HG03108 (cell line): ENCODE measurements around the gene GNG7.
A peak's percentile ranks its signal among the peaks of the same experiment; 100 is the strongest.
"Not testable (repeated sequence)": the region's sequence is repeated elsewhere in the genome, so short reads cannot be mapped to it uniquely, and the experiment has no call there.

Source experiments
- ATAC-seq: cut with Tn5 transposase; IDR thresholded peaks from one replicate; pipeline ENCODE4 v1.9.1; 2021; ENCODE audit warnings: moderate library complexity; ENCODE audit not compliant: unreplicated experiment

The GNG7 gene

DNA sequence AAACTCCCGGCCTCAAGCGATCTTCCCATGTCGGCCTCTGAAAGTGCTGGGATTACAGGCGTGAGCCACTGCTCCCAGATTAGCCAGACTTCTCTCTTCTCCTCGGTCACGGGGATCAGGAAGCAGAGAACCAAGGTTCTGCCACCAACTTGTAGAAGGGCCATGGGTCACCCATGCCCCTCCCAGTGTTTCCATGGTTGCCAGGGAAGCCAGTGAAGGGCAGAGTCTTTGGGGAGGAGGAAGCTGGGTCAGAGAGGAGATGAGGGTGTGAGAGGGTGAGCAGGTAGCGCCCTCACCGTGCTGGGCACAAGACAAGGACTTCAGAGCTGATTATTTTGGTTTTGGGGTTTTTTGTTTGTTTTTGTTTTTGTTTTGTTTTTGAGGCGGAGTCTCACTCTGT, 77.1 kb downstream of the GNG7 start:
- no peak for ATAC-seq

DNA sequence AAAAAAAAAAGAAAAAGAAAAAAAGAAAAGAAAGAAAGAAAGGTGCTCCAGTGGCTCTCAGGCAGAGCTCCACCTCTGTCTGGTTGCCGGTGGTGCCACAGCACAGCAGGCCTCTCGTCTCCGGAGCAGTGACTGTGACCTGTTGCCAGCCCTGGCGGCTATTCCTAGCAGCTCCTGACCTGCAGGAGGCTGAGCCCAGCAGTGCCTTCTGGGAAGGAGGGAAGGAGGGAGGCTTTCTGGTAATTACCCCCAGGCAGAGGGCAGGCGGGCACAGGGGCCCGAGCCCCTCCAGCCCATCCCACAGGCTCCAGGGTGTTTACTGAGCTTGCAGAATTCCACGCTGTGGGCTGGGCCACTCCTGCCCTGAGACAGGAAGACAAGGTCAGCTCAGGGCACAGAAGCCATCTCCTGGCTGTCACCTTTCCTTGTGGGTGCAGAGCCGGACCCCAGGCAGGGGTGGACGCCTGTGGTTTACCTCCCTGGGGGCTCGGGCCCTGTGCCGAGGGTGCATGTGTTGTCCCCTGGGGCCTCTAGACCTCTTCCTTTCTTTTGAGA, 77.9 kb downstream of the GNG7 start:
- peak; percentile 23 for ATAC-seq

DNA sequence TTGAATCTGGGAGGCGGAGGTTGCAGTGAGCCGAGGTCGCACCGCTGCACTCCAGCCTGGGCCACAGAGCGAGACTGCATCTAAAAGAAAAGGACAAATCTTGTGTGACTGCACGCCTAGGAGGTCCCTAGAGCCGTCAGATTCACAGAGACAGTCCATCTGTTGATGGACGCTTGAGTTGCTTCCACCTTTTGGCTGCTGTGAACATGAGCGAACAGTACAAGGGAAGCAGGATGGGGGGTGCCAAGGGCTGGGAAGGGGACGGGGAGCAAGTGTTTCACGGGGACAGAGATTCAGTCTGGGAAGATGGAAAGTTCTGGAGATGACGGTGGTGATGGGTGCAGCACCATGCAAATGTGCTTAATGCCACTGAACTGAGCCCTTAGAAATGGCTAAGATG, 78.7 kb downstream of the GNG7 start:
- no peak for ATAC-seq

DNA sequence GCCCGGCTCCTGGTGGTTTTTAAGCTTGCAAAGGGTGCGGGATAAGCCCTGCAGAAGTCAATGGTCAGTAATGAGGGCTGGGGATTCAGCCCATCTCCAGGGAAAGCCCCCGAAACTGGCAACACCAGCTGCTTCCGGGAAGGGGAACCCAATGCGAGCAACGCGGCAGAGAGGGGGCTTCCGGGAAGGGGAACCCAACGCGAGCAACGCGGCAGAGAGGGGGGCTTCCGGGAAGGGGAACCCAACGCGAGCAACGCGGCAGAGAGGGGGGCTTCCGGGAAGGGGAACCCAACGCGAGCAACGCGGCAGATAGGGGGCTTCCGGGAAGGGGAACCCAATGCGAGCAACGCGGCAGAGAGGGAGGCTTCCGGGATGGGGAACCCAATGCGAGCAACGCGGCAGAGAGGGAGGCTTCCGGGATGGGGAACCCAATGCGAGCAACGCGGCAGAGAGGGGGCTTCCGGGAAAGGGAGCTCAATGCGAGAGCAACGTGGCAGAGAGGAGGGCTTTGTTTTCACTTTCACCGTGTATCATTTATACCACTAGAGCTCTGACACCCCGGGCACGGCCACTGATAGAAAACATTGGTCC, 80.0 kb downstream of the GNG7 start:
- not testable (repeated sequence) for ATAC-seq

DNA sequence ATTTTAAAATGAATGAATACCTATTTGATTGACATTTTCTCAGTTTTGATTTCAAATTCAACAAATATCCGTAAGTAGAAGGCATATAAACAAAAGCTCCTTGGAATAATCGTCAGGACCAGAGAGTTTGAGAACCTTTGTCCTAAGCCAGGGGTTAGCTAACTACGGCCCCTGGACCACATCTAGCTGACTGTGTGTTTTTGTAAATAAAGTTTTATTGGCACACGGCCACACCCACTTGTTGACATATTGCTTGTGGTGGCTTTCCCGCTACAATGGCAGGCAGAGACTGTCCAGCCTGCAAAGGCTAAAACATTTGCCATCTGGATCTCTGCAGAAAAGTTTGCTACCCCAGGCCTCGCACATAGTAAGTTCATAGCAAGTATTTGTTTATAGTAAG, 83.4 kb downstream of the GNG7 start:
- ATAC-seq: no peak

DNA sequence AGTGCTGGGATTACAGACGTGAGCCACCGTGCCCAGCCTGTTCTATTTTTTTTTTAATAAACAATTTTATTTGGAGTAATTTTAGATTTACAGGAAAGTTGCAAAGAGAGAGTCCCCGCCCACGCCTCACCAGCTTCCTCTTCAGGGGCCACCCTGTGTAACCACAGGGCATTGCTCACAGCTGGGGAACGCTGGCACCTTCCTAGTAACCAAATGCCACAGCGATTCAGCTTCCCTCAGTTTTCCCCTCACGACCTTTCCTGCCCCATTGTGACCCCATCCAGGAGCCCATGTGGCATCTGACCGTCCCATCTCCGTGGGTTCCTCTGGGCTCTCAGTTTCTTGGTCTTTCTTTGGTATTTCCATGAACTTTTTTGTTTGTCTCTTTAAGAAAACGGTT, 83.9 kb downstream of the GNG7 start:
- ATAC-seq: no peak

DNA sequence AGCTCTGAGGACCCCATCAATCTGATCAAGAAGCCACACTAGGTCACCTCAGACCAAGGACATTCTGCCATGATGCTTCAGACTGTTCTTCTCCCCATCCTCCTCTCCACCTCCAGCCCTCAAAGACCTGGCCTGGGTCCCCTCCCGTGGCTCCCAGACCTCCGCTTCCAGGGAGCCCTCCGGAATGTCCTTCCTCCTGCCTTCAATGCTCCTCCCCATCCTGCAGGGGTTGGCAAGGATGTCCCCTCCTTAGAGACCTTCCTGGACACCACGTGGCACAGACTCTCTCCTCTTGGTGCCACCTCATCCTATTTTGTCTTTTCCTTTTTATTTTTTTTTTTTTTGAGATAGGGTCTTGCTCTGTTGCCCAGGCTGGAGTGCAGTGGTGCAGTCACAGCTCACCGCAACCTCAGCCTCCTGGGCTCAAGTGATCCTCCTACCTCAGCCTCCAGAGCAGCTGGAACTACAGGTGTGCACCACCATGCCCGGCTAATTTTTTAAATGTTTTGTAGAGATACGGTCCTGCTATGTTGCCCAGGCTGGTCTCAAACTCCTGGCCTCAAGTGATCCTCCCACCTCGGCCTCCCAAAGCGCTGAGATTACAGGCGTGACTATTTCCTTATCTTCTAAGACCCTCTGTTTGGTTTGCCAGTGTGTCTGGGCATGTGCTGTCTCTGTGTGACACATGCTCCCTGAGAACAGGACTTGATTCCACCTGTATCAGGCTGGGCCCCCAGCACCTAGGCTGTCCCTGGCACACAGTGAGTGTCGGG, 84.9 kb downstream of the GNG7 start:
- ATAC-seq: no peak

DNA sequence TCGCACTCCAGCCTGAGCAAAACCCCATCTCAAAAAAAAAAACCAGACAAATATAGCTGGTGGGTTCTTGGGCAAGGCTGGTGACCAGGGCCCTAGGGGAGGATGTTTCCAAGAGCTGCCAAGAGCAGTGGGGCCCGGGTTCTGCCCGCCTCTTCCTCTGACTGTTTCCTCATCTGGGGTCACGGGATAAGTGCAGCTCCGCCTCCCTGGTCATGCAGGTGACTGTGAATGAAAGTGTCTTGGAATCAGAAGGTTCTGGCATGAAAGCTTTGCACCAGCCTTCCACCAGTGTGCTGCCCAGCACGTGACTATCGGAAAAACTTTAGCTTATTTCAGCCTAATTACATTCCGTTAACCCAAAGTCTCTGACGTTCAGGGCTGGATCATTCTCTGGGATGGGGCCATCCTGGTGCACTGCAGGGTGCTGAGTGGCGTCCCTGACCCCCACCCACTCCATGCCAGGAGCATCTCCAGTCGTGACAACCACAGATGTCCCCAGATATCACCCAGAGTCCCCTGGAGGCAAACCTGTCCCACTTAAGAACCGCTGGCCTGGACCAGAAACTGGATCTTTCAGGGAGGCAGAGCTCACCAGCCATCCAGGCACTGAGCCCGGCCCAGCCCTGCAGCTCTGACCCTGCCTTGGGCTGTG, 85.6 kb downstream of the GNG7 start:
- no peak for ATAC-seq

DNA sequence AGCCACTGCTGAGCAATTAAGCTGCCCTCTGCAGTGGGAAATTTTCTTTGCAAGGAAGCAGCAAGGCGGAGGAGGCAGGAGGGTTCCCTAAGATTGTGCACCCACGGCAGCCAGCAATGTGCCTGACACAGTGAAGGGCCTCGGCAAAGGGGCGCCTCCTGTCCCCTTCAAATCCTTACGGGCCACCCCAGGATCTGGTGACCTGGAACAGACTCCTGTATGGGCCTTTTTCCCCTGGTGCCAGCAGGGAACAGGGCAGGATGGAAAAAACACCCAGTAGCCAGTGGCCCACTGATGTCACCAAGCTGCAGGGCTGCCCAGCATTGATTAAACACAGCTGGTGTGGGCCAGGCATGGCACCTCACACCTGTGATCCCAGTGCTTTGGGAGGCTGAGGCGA, 86.7 kb downstream of the GNG7 start:
- ATAC-seq: no peak

DNA sequence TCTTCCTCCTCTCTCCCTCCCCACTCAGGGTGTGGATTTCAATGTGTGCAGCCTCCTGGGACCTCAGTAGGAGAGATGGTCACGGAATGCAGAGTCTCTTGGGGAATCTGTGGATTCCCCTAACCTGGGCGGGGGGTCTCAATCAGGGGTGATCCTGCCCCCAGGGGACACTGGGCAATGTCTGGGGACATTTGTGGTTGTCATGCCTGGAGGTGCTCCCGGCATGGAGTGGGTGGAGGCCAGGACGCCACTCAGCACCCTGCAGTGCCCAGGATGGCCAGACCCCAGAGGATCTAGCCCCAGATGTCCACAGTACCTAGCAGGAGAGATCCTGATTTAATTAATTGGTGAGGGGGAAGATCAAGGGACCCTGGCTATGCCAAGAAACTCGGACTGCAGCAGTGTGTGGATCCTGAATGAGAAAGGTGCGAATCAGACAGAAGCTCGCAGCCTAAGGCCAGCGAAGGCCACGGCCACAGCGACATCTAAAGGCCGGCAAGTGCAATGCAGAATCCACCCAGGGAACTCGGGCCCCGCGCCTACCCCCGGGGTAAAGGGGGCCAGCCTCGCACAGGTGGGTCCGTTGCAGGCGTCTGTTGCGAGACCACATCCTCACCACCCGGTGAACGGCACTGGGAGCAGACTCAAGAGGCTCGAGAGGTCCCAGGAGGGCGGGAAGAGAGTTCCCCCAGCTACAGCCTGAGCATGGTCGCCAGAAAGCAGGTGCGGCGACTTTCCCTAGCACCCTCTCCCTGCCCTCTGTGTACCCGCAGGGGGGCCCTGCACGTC, 88.8 kb downstream of the GNG7 start:
- ATAC-seq: no peak

DNA sequence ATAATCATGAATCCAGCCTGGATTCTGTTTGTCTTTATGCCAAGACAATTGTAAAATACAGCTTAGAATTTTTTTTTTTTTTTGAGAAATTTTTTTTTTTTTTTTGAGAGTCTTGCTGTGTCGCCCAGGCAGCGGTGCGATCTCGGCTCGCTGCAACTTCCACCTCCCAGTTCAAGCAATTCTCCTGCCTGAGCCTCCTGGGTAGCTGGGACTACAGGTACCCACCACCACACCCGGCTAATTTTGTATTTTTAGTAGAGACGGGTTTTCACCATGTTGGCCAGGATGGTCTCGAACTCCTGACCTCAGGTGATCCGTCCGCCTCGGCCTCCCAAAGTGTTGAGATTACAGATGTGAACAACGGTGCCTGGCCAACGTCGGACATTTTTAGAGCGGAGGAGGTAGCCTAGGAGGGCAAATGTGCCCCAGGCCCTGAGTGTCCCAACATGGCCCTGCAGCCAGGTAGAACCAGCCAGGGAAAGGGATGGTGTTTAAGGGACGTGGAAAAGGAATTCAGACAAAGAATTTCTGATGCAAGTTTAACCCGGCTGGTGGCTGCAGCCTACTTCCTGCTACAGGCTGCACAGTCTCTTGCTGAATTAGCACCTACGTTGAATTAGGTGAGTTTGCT, 89.8 kb downstream of the GNG7 start:
- ATAC-seq: no peak

DNA sequence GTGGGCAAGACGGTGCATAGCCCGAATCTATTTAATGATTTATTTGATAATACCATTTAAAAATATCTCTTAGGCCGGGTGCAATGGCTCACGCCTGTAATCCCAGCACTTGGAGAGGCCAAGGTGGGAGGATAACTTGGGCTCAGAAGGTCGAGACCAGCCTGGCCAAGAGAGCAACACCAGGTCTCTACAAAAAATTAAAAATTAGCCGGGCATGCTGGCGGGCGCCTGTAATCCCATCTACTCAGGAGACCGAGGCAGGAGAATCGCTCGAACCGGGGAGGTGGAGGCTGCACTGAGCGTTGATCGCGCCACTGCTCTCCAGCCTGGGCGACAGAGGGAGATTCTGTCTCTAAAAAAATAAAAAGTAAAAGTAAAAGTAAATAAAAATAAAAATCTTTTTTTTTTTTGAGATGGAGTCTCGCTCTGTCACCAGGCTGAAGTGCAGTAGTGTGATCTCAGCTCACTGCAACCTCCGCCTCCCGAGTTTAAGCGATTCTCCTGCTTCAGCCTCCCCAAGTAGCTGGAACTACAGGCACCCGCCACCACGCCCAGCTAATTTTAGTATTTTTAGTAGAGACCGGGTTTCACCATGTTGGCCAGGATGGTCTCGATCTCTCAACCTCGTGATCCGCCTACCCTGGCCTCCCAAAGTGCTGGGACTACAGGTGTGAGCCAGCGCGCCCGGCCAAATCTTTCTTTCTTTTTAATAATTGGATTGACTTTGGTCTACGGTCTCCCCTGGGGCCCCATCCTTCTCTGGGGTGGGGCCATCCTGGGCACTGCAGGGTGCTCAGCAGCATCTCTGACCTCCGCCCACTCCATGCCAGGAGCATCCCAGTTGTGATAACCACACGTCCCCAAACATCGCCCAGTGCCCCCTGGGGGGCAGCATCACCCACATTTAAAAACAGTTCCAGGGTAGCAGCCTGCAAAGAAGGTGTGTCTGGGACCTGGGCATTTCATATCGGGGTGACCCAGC, 90.7 kb downstream of the GNG7 start:
- no peak for ATAC-seq

DNA sequence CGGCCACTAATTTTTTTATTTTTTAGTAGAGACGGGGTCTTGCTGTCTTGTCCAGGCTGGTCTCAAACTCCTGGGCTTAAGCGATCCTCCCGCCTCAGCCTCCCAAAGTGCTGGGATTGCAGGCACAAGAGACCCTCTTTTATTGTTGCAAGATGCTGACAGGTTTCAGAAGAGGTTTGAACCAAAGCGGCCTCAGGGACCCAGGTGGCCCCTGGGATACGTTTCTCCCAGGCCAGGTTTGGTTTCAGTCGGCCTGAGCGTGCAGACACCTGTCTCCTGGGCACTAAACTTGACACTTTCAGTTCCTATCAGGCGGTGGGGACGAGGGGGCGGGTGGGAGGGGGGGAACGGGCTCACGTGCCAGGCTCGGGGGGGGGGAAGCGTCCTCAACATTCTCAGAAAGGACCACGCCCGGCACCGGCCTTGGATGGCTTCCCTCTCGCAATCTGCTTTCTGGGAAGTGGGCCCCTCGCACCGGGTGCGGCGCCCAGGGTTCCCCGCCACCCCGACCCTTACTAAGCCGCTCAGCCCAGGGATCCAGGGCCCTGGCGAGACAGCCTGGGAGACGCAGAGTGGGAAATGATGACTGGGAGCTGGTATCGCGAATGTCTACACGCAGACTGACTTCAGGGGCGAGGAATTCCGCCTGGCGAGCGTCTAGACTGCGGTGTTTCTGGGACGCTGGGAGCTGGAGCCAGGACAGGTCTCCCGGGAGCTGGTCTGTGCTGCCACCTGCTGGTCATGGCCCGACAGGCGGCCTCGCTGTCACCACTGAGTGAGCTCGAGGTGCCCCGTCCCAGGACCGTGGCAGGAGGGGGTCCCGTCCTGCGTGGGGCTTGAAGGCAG, 91.6 kb downstream of the GNG7 start:
- ATAC-seq: peak; percentile 27

DNA sequence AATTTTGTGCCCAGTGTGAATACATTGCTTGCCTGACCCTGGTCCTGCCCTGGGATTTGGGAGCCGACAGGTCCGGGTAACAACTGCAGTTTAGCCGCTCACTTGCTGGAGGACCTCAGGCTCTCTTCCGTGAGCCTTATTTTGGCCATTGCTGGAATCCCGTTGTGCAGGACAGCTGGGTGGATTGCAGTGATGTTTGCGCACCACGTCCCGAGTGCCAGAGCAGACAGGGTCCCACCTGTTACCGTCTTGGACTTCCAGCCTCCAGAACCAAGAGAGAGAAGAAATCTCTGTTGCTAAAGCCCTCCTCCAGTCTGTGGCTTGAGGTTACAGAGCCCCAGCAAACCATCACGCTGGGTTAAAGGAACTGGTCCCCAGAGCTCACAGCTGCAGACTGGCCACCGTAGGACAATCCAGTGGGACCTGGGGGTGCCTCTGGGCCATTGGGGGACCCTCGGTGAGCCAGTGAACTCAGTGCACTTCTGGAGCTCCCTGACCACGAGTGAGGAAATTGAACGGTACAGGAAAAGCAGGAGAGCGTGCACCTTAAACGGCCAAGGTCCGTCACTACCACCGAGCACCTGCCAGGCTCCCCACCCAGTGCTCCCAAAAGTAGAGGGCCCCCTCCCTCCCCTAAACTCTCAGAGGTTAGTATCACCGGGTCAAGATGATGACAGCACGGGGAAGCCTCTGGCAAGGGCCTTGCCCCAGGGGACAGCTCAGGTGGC, 92.9 kb downstream of the GNG7 start:
- no peak for ATAC-seq

DNA sequence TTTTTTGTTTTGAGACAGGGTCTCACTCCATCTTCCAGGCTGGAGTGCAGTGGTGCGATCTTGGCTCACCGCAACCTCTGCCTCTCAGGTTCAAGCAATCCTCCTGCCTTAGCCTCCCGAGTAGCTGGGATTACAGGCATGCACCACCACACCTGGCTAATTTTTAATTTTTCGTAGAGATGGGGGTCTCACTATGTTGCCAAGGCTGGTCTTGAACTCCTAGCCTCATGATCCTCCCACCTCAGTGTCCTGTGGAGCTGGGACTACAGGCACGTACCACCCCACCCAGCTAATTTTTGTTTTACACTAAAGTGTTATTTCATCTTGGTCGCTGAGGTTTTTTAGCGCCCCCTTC, 93.5 kb downstream of the GNG7 start:
- not testable (repeated sequence) for ATAC-seq

DNA sequence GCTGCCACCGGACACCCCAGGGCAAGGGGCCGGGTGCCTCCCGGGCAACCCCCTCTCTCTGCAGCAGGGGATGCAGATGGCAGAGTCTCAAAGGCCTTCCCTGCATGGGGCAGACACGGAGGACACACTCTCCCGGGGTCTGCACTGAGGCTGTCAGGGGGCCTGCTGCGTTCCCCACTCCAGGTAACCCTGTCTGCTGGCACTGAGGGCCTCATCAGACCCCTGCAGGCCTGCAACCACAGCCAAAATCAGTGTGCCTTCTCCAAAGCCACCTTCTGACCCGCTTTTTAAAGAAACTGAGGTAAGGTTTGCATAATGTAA, 93.9 kb downstream of the GNG7 start:
- no peak for ATAC-seq

DNA sequence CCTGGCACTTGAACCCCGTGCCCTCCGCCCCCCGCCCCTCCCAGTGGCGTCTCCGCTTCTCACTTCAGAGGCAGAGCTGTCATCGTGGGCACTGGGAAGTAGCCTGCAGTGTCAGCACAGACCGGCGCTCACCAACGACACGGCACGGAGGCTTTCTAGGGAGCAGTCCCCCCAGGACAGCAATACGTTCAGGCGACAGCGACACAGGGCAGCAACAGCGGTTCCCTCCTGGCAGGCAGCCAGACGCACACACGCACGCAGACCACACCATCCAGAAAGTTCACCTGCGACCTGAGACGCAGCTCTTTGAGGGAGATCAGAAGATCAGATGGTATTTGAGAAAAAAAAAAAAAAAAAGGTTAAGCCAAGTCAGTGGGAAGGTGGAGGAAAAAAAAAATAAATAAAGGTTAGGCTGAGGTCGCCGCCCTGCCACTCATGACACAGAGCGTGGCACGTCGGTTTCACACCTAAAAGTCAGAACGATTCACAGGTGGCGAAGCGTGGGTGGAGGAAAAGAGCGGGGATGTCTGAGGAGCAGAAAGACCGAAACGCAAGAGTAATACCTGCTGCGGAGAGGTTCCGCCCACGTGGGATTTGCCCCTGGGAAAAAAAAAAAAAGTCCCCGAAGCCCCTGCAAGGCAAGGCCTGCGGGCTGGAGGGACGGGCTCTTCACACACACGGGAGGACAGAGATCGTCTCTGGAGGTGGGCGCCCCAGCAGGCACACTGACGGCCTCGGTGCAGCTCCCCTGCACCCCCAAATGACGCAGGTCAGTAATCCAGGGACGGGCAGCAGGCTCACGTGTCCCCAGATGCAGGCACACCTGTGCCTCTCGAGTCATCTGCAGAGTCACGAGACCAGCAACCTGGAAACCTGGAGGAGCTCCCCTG, 94.5 kb downstream of the GNG7 start:
- ATAC-seq: no peak
